Upper lobe of left lung (tissue), 4 donors: Measurements from ENCODE around the gene CHIT1.

Experiments used
- CTCF ChIP-seq, 6 experiments: fragments of 450-650 bp in 4 of 6; fragments of 200-600 bp in 2 of 6; sonication (generic) in 2 of 6; IDR thresholded peaks; one replicate each; pipeline ENCODE4 v1.5.1; 2016 to 2019; ENCODE audit warnings: antibody characterized with exemption in 6 of 6
- POLR2A ChIP-seq, 4 donors: fragments of 450-650 bp; IDR thresholded peaks; one replicate each; pipeline ENCODE4 v1.5.1; 2016 to 2017; ENCODE audit warnings: antibody characterized with exemption in 4 of 4, mild to moderate bottlenecking in 2 of 4
- POLR2AphosphoS5 ChIP-seq, 2 donors: sonication (generic); formaldehyde crosslinking; IDR thresholded peaks; one replicate each; pipeline ENCODE4 v1.5.1; 2017; ENCODE audit warnings: antibody characterized with exemption in 2 of 2

- TF ChIP-seq CTCF (IDR thresholded peaks at IDR 0.05) (no peak), POLR2A (IDR thresholded peaks at IDR 0.05) (no peak), POLR2AphosphoS5 (IDR thresholded peaks at IDR 0.05) (no peak)
These were observed 30.5 kb downstream of the CHIT1 start for GRCh38 chr1:203199002-203199401.
